ENCODE data around the gene NME5. TPM values are rescaled to one million over a fixed set of nuclear protein-coding genes. Genes with fewer than 3 reads are reported as not detected.

The NME5 gene
- total RNA-seq, 1 experiment from 2014 or later = 5.6 TPM

GRCh38 chr5:138132543-138132942 is 6.7 kb downstream of the NME5 start:
- no peak for DNase-seq (ENCODE audit: low spot score)

GRCh38 chr5:138129347-138129746 is 9.9 kb downstream of the NME5 start:
- no peak for DNase-seq (ENCODE audit: low spot score)

- DNase-seq (ENCODE audit: low spot score) = no peak
Measured at GRCh38 chr5:138128334-138128733, 10.9 kb downstream of the NME5 start.

- no peak for DNase-seq (ENCODE audit: low spot score)
Measured at GRCh38 chr5:138115254-138115653, 24.0 kb downstream of the NME5 start.

- DNase-seq (ENCODE audit: low spot score) = peak; percentile 47
Measured at GRCh38 chr5:138111937-138112336, 27.3 kb downstream of the NME5 start.

GRCh38 chr5:138111181-138111580 is 28.0 kb downstream of the NME5 start:
- DNase-seq (ENCODE audit: low spot score) = no peak

GRCh38 chr5:138110266-138110963 is 28.8 kb downstream of the NME5 start:
- peak; percentile 20 for DNase-seq (ENCODE audit: low spot score)

GRCh38 chr5:138109463-138110265 is 29.6 kb downstream of the NME5 start:
- no peak for DNase-seq (ENCODE audit: low spot score)

- DNase-seq (ENCODE audit: low spot score) = no peak
Measured at GRCh38 chr5:138107213-138107612, 32.0 kb downstream of the NME5 start.

GRCh38 chr5:138105709-138106108 is 33.5 kb downstream of the NME5 start:
- DNase-seq (ENCODE audit: low spot score) = no peak

- no peak for DNase-seq (ENCODE audit: low spot score)
Measured at GRCh38 chr5:138103319-138103637, 36.0 kb downstream of the NME5 start.

- no peak for DNase-seq (ENCODE audit: low spot score)
Measured at GRCh38 chr5:138102454-138103318, 36.5 kb downstream of the NME5 start.

GRCh38 chr5:138096997-138097828 is 42.0 kb downstream of the NME5 start:
- DNase-seq (ENCODE audit: low spot score) = no peak

- DNase-seq (ENCODE audit: low spot score) = no peak
Measured at GRCh38 chr5:138096363-138096762, 42.9 kb downstream of the NME5 start.

GRCh38 chr5:138095100-138095907 is 43.9 kb downstream of the NME5 start:
- DNase-seq (ENCODE audit: low spot score) = no peak

GRCh38 chr5:138093036-138093435 is 46.2 kb downstream of the NME5 start:
- no peak for DNase-seq (ENCODE audit: low spot score)

- DNase-seq (ENCODE audit: low spot score) = no peak
Measured at GRCh38 chr5:138092301-138092700, 46.9 kb downstream of the NME5 start.

GRCh38 chr5:138091685-138092084 is 47.5 kb downstream of the NME5 start:
- DNase-seq (ENCODE audit: low spot score) = no peak

GRCh38 chr5:138083702-138084101 is 55.5 kb downstream of the NME5 start, which contains the start of gene WNT8A:
Gene WNT8A (plus strand): TSS chr5:138084033. CDS start chr5:138084128, 95 bp downstream.
- DNase-seq (ENCODE audit: low spot score) = no peak

GRCh38 chr5:138082033-138082432 is 57.2 kb downstream of the NME5 start:
- no peak for DNase-seq (ENCODE audit: low spot score)

Measured in H4 (cell line).